GM12878 (cell line): Measurements from ENCODE around the gene ELOF1. TPM values are rescaled to one million over a fixed set of nuclear protein-coding genes. Genes with fewer than 3 reads are reported as not detected.

Experiments
- ATAC-seq: fragments of 200-7000 bp; cut with Tn5 transposase; 3 replicates; pipeline ENCODE4 v1.9.1; 2020; ENCODE audit warnings: mild to moderate bottlenecking, moderate library complexity
- BruUV-seq: library from RNA; stranded (reverse); fragments of 400-500 nt; replicated peaks from 2 replicates; lab custom pipeline; 2021; lab: Mats Ljungman, UMichigan
- CTCF ChIA-PET: fragments of 300-600 bp; sonication (Branson Sonifier 250); formaldehyde crosslinking; extraction: SDS; loops from one replicate; lab custom pipeline; 2021; ENCODE audit warnings: inconsistent platforms; lab: Yijun Ruan, JAX
- POLR2A ChIA-PET: fragments of 350-600 bp; formaldehyde crosslinking; extraction: SDS; loops from one replicate; lab custom pipeline; 2021; ENCODE audit warnings: inconsistent platforms; lab: Charles Lee
- RAD21 ChIA-PET: fragments of 300-600 bp; sonication (Branson Sonifier 250); formaldehyde crosslinking; loops from one replicate; lab custom pipeline; 2023; ENCODE audit warnings: antibody characterized with exemption; ENCODE audit not compliant: unreplicated experiment; lab: Charles Lee
- SMC1A ChIA-PET: fragments of 300-600 bp; sonication (Branson Sonifier 250); formaldehyde crosslinking; loops from one replicate; lab custom pipeline; 2023; ENCODE audit not compliant: unreplicated experiment, uncharacterized antibody; lab: Charles Lee
- DNase-seq: peaks from one replicate; pipeline ENCODE4 v3.0.0-alpha.2; 2011; ENCODE audit warnings: low read depth, low spot score
- FAIRE-seq: peaks from 3 replicates; lab custom pipeline; 2011; peaks lifted over from hg19 to GRCh38; lab: Jason Lieb, UNC
- H2AFZ ChIP-seq: 2 replicates; pipeline ENCODE4 v1.6.0; 2011; ENCODE audit warnings: low read depth, low read length, control low read depth; ENCODE audit not compliant: control insufficient read depth
- H3K27ac ChIP-seq: 2 replicates; pipeline ENCODE4 v1.5.1; 2011; ENCODE audit warnings: control low read depth; ENCODE audit not compliant: control insufficient read depth, insufficient read depth
- H3K27me3 ChIP-seq, 2 experiments: replicated peaks in 1 of 2; 2 replicates each; pipeline versions ENCODE4 v1.6.0 to v1.6.1; 2011; ENCODE audit warnings: low read length in 1 of 2; ENCODE audit not compliant: control insufficient read depth in 2 of 2, insufficient read depth in 2 of 2
- H3K36me3 ChIP-seq, 2 experiments: 2 replicates each; pipeline ENCODE4 v1.5.1; 2011; ENCODE audit warnings: low read length in 1 of 2; ENCODE audit not compliant: control insufficient read depth in 2 of 2, insufficient read depth in 2 of 2
- H3K4me1 ChIP-seq: 2 replicates; pipeline ENCODE4 v1.6.1; 2011; ENCODE audit warnings: mild to moderate bottlenecking, low read length, moderate library complexity, mixed read lengths; ENCODE audit not compliant: control insufficient read depth, insufficient read depth
- H3K4me2 ChIP-seq: 2 replicates; pipeline ENCODE4 v1.6.0; 2011; ENCODE audit warnings: control low read depth; ENCODE audit not compliant: control insufficient read depth, insufficient read depth
- H3K4me3 ChIP-seq: fragments of 200-600 bp; sonication (generic); 2 replicates; pipeline ENCODE4 v1.5.1; 2016
- H3K79me2 ChIP-seq: 2 replicates; pipeline ENCODE4 v1.6.0; 2011; ENCODE audit warnings: low read length; ENCODE audit not compliant: control insufficient read depth, insufficient read depth
- H3K9ac ChIP-seq: 2 replicates; pipeline ENCODE4 v1.8.0; 2011; ENCODE audit warnings: low read length, control low read depth, mixed read lengths; ENCODE audit not compliant: control insufficient read depth, insufficient read depth
- H3K9me3 ChIP-seq: replicated peaks from 3 replicates; pipeline ENCODE4 v1.5.1; 2011; ENCODE audit warnings: mild to moderate bottlenecking, low read length; ENCODE audit not compliant: control insufficient read depth, insufficient read depth
- H4K20me1 ChIP-seq: 2 replicates; pipeline ENCODE4 v1.6.0; 2011; ENCODE audit not compliant: control insufficient read depth, insufficient read depth
- CBX3 ChIP-seq: fragments of 200-600 bp; sonication (generic); IDR thresholded peaks from 2 replicates; pipeline ENCODE4 v1.6.1; 2016; ENCODE audit warnings: low read depth, borderline replicate concordance
- RB1 ChIP-seq: fragments of 450-650 bp; formaldehyde crosslinking; IDR thresholded peaks from 2 replicates; pipeline ENCODE4 v1.6.1; 2017; ENCODE audit warnings: mild to moderate bottlenecking, borderline replicate concordance
- SRF ChIP-seq, 2 experiments: IDR thresholded peaks; 2 replicates each; pipeline ENCODE4 v1.6.1; 2011; ENCODE audit warnings: low read depth in 2 of 2, low read length in 2 of 2, mild to moderate bottlenecking in 1 of 2, moderate library complexity in 1 of 2
- ZNF207 ChIP-seq: fragments of 450-650 bp; IDR thresholded peaks from 2 replicates; pipeline ENCODE4 v1.6.1; 2014; ENCODE audit warnings: antibody characterized with exemption, mild to moderate bottlenecking, borderline replicate concordance
- WGBS: methylation state at CpG from one replicate; pipeline ENCODE4 v1.1.6; 2016; ENCODE audit warnings: low lambda C conversion rate; ENCODE audit not compliant: insufficient replicate concordance, insufficient coverage; ENCODE audit errors: missing lambda C conversion rate; 5-methylcytosine and 5-hydroxymethylcytosine counted together
- in situ Hi-C: fragments of 300-500 bp; cut with MboI; formaldehyde crosslinking; loops from 9 replicates; pipeline ENCODE4 v1.14.3; 2018; ENCODE audit warnings: mixed read lengths
- intact Hi-C: fragments of 100-400 bp; cut with micrococcal nuclease; formaldehyde crosslinking; loops from one replicate; pipeline ENCODE4 v1.14.2; 2022; ENCODE audit not compliant: unreplicated experiment
- polyA plus RNA-seq, 11 experiments: library from polyadenylated mRNA; depleted of rRNA in 4 of 11; unstranded in 6 of 11; stranded (reverse) in 5 of 11; fragments of >200 nt; fragmentation: Nextera tagmentation in 4 of 11; fragmentation: Illumina TruSeq in 1 of 11; extraction: Ambion mirVana in 4 of 11; extraction: Trizol in 1 of 11; gene quantifications; 1 replicate in 1 of 11; 2 replicates in 10 of 11; pipeline versions ENCODE4 v1.2.1 to v1.2.3, GENCODE V29; 2011 to 2016; ENCODE audit warnings: inconsistent platforms in 2 of 11, missing spikeins in 2 of 11, low read depth in 1 of 11
- small RNA-seq: library from RNA; depleted of rRNA; stranded (forward); fragments of <200 nt; gene quantifications from one replicate; pipeline ENCODE3, GENCODE V24; 2014
- total RNA-seq, 4 experiments: library from RNA; depleted of rRNA in 3 of 4; stranded (reverse); fragments of >200 nt in 3 of 4; fragmentation: Illumina TruSeq in 1 of 4; extraction: Trizol in 1 of 4; gene quantifications; 2 replicates each; pipeline versions ENCODE4 v1.2.1 to v1.2.3, GENCODE V29; 2013 to 2021

ELOF1 gene
- total and polyA plus RNA-seq, 10 of the 15 experiments (the other 5 are each of a cell fraction or from before 2014, with no cell fraction given): 11.7 to 124 (median 92.9) TPM

- H3K4me2 ChIP-seq: peak overlapping the region; percentile 78
- ATAC-seq (no peak), DNase-seq (no peak), FAIRE-seq (no peak)
- H3K4me3 ChIP-seq: peak overlapping the region; percentile 83
- BruUV-seq: no TSS peak
- ChIA-PET RAD21 (interaction anchor here (0.6 kb wide), 1 partner anchor 54 kb away, joined by 3 read pairs; the partner anchor contains the start of gene ELOF1), POLR2A (no interaction called here), CTCF (no interaction called here), SMC1A (interaction anchor here (1.2 kb wide), 1 partner anchor 55 kb away, joined by 3 read pairs; no protein-coding TSS in a partner anchor)
- peaks cover 4% of the 10 kb centered on the region for H3K79me2 ChIP-seq
- 69% methylated on average over 7 of the region's 7 CpGs for WGBS
- no peaks in the 10 kb centered on the region for H3K27me3 ChIP-seq
- no peaks in the 10 kb centered on the region for H4K20me1 ChIP-seq
- intact Hi-C loops (loop anchor here (1.0 kb wide), 1 partner anchor 69 kb away; the partner anchor contains the start of genes ODAD3 and PRKCSH), in situ Hi-C loops (no loop called here)
- H3K36me3 ChIP-seq: no peaks in the 10 kb centered on the region
- H3K9ac ChIP-seq: peak overlapping the region; percentile 54
- H2AFZ ChIP-seq: peak overlapping the region; percentile 5; the same call in 1 of the 2 replicates
- H3K27ac ChIP-seq: no peak overlapping the region
- H3K4me1 ChIP-seq: no peaks in the 10 kb centered on the region
- H3K9me3 ChIP-seq: no peaks in the 10 kb centered on the region
- TF ChIP-seq CBX3 (no peak), RB1 (0 out of 2 replicates have a peak, but pooled peaks have one; percentile 22), ZNF207 (0 out of 2 replicates have a peak, but pooled peaks have one; percentile 37), SRF (IDR thresholded peaks at IDR 0.05; ENCODE audit: low read depth in 2 of 2, low read length in 2 of 2) (no peak)
Observed at GRCh38 chr19:11504502-11505031, 54.5 kb downstream of the ELOF1 start.

Small RNAs within 50 kb of the gene (small RNA-seq; reads per million reads assigned to genes)
- not detected for gene RN7SL833P

Other genes with a start within 250 kb of the ELOF1 start
Only the 7 nearest of the 18 such genes appear.
- gene PRKCSH, start 123.6 kb downstream of the ELOF1 start, total RNA-seq (2014; rRNA removed): 95.5 and 99.3 TPM in 2 replicates
- gene PRKCSH, start 123.6 kb downstream of the ELOF1 start, total RNA-seq (2014; rRNA removed; fragmentation: Illumina TruSeq; extraction: Trizol): 37.9 and 40.5 TPM in 2 replicates
- gene PRKCSH, start 123.6 kb downstream of the ELOF1 start, total RNA-seq (2021): 271 and 280 TPM in 2 replicates
- gene PRKCSH, start 123.6 kb downstream of the ELOF1 start, polyA plus RNA-seq (2011; rRNA removed): 31.5 and 42.0 TPM in 2 replicates
- gene PRKCSH, start 123.6 kb downstream of the ELOF1 start, polyA plus RNA-seq (2014; fragmentation: Illumina TruSeq; extraction: Trizol): 60.5 and 97.4 TPM in 2 replicates
- gene PRKCSH, start 123.6 kb downstream of the ELOF1 start, polyA plus RNA-seq (2014; fragmentation: Nextera tagmentation; extraction: Ambion mirVana): 1 to 10 TPM; 1.1 to 5.2 TPM
- gene PRKCSH, start 123.6 kb downstream of the ELOF1 start, polyA plus RNA-seq (2014; rRNA removed): 110 and 125 TPM in 2 replicates
- gene PRKCSH, start 123.6 kb downstream of the ELOF1 start, polyA plus RNA-seq (2016; fragmentation: Nextera tagmentation; extraction: Ambion mirVana): 10 to 100 TPM; 42.0 to 46.1 TPM
- under 0.01 TPM in 1 of 2 replicates, not detected in the other for gene ELAVL3, start 78.2 kb downstream of the ELOF1 start, total RNA-seq (2014; rRNA removed)
- not detected in 2 replicates for gene ELAVL3, start 78.2 kb downstream of the ELOF1 start, total RNA-seq (2014; rRNA removed; fragmentation: Illumina TruSeq; extraction: Trizol)
- not detected in 2 replicates for gene ELAVL3, start 78.2 kb downstream of the ELOF1 start, total RNA-seq (2021)
- gene ELAVL3, start 78.2 kb downstream of the ELOF1 start, polyA plus RNA-seq (2011; rRNA removed): not detected in 2 replicates
- 0.01 TPM in 1 of 2 replicates, not detected in the other for gene ELAVL3, start 78.2 kb downstream of the ELOF1 start, polyA plus RNA-seq (2014; fragmentation: Illumina TruSeq; extraction: Trizol)
- gene ELAVL3, start 78.2 kb downstream of the ELOF1 start, polyA plus RNA-seq (2014; fragmentation: Nextera tagmentation; extraction: Ambion mirVana): not detected
- gene ELAVL3, start 78.2 kb downstream of the ELOF1 start, polyA plus RNA-seq (2014; rRNA removed): 0.06 TPM in 1 of 2 replicates, not detected in the other
- gene ELAVL3, start 78.2 kb downstream of the ELOF1 start, polyA plus RNA-seq (2016; fragmentation: Nextera tagmentation; extraction: Ambion mirVana): under 1 TPM in 1 of 2 experiments, not detected in 1; 0.05 TPM
- 6.8 and 7.2 TPM in 2 replicates for gene ZNF653, start 53.4 kb downstream of the ELOF1 start, total RNA-seq (2014; rRNA removed)
- 4.3 and 5.2 TPM in 2 replicates for gene ZNF653, start 53.4 kb downstream of the ELOF1 start, total RNA-seq (2014; rRNA removed; fragmentation: Illumina TruSeq; extraction: Trizol)
- gene ZNF653, start 53.4 kb downstream of the ELOF1 start, total RNA-seq (2021): 9.5 and 10.0 TPM in 2 replicates
- 9.5 and 13.2 TPM in 2 replicates for gene ZNF653, start 53.4 kb downstream of the ELOF1 start, polyA plus RNA-seq (2011; rRNA removed)
- gene ZNF653, start 53.4 kb downstream of the ELOF1 start, polyA plus RNA-seq (2014; fragmentation: Illumina TruSeq; extraction: Trizol): 1.8 and 6.2 TPM in 2 replicates
- not detected for gene ZNF653, start 53.4 kb downstream of the ELOF1 start, polyA plus RNA-seq (2014; fragmentation: Nextera tagmentation; extraction: Ambion mirVana)
- gene ZNF653, start 53.4 kb downstream of the ELOF1 start, polyA plus RNA-seq (2014; rRNA removed): 8.1 and 11.2 TPM in 2 replicates
- 1 to 10 TPM; 2.2 to 2.8 TPM for gene ZNF653, start 53.4 kb downstream of the ELOF1 start, polyA plus RNA-seq (2016; fragmentation: Nextera tagmentation; extraction: Ambion mirVana)
- 56.8 and 59.6 TPM in 2 replicates for gene ECSIT, start 30.1 kb downstream of the ELOF1 start, total RNA-seq (2014; rRNA removed)
- gene ECSIT, start 30.1 kb downstream of the ELOF1 start, total RNA-seq (2014; rRNA removed; fragmentation: Illumina TruSeq; extraction: Trizol): 20.0 and 24.0 TPM in 2 replicates
- gene ECSIT, start 30.1 kb downstream of the ELOF1 start, total RNA-seq (2021): 52.7 and 54.6 TPM in 2 replicates
- 23.9 and 46.7 TPM in 2 replicates for gene ECSIT, start 30.1 kb downstream of the ELOF1 start, polyA plus RNA-seq (2011; rRNA removed)
- 5.7 and 24.0 TPM in 2 replicates for gene ECSIT, start 30.1 kb downstream of the ELOF1 start, polyA plus RNA-seq (2014; fragmentation: Illumina TruSeq; extraction: Trizol)
- gene ECSIT, start 30.1 kb downstream of the ELOF1 start, polyA plus RNA-seq (2014; fragmentation: Nextera tagmentation; extraction: Ambion mirVana): 1 to 10 TPM; 1.0 to 4.9 TPM
- gene ECSIT, start 30.1 kb downstream of the ELOF1 start, polyA plus RNA-seq (2014; rRNA removed): 40.3 and 50.2 TPM in 2 replicates
- gene ECSIT, start 30.1 kb downstream of the ELOF1 start, polyA plus RNA-seq (2016; fragmentation: Nextera tagmentation; extraction: Ambion mirVana): 10 to 100 TPM; 42.3 to 43.6 TPM
- gene CNN1, start 20.4 kb downstream of the ELOF1 start, total RNA-seq (2014; rRNA removed): 0.40 and 0.71 TPM in 2 replicates
- 0.31 and 0.46 TPM in 2 replicates for gene CNN1, start 20.4 kb downstream of the ELOF1 start, total RNA-seq (2014; rRNA removed; fragmentation: Illumina TruSeq; extraction: Trizol)
- 0.44 and 0.48 TPM in 2 replicates for gene CNN1, start 20.4 kb downstream of the ELOF1 start, total RNA-seq (2021)
- gene CNN1, start 20.4 kb downstream of the ELOF1 start, polyA plus RNA-seq (2011; rRNA removed): 0.15 and 0.19 TPM in 2 replicates
- 0.19 TPM in 1 of 2 replicates, not detected in the other for gene CNN1, start 20.4 kb downstream of the ELOF1 start, polyA plus RNA-seq (2014; fragmentation: Illumina TruSeq; extraction: Trizol)
- under 1 TPM; 0.03 to 0.04 TPM for gene CNN1, start 20.4 kb downstream of the ELOF1 start, polyA plus RNA-seq (2014; fragmentation: Nextera tagmentation; extraction: Ambion mirVana)
- 0.22 and 0.55 TPM in 2 replicates for gene CNN1, start 20.4 kb downstream of the ELOF1 start, polyA plus RNA-seq (2014; rRNA removed)
- gene CNN1, start 20.4 kb downstream of the ELOF1 start, polyA plus RNA-seq (2016; fragmentation: Nextera tagmentation; extraction: Ambion mirVana): under 1 TPM in 1 of 2 experiments, not detected in 1; 0.58 TPM
- gene ACP5, start 18.4 kb upstream of the ELOF1 start, total RNA-seq (2014; rRNA removed): 70.0 TPM in 2 replicates
- 31.7 and 38.3 TPM in 2 replicates for gene ACP5, start 18.4 kb upstream of the ELOF1 start, total RNA-seq (2014; rRNA removed; fragmentation: Illumina TruSeq; extraction: Trizol)
- gene ACP5, start 18.4 kb upstream of the ELOF1 start, total RNA-seq (2021): 43.6 and 46.9 TPM in 2 replicates
- 3.5 and 5.5 TPM in 2 replicates for gene ACP5, start 18.4 kb upstream of the ELOF1 start, polyA plus RNA-seq (2011; rRNA removed)
- gene ACP5, start 18.4 kb upstream of the ELOF1 start, polyA plus RNA-seq (2014; fragmentation: Illumina TruSeq; extraction: Trizol): 30.4 and 37.6 TPM in 2 replicates
- 1 to 10 TPM; 1.0 to 2.2 TPM for gene ACP5, start 18.4 kb upstream of the ELOF1 start, polyA plus RNA-seq (2014; fragmentation: Nextera tagmentation; extraction: Ambion mirVana)
- gene ACP5, start 18.4 kb upstream of the ELOF1 start, polyA plus RNA-seq (2014; rRNA removed): 73.4 and 78.1 TPM in 2 replicates
- 10 to 100 TPM; 35.9 to 36.0 TPM for gene ACP5, start 18.4 kb upstream of the ELOF1 start, polyA plus RNA-seq (2016; fragmentation: Nextera tagmentation; extraction: Ambion mirVana)
- 10.9 and 12.5 TPM in 2 replicates for gene ZNF627, start 38.3 kb upstream of the ELOF1 start, total RNA-seq (2014; rRNA removed)
- 13.6 and 14.1 TPM in 2 replicates for gene ZNF627, start 38.3 kb upstream of the ELOF1 start, total RNA-seq (2014; rRNA removed; fragmentation: Illumina TruSeq; extraction: Trizol)
- gene ZNF627, start 38.3 kb upstream of the ELOF1 start, total RNA-seq (2021): 9.8 and 10.3 TPM in 2 replicates
- gene ZNF627, start 38.3 kb upstream of the ELOF1 start, polyA plus RNA-seq (2011; rRNA removed): 13.7 and 19.8 TPM in 2 replicates
- 10.6 and 11.4 TPM in 2 replicates for gene ZNF627, start 38.3 kb upstream of the ELOF1 start, polyA plus RNA-seq (2014; fragmentation: Illumina TruSeq; extraction: Trizol)
- gene ZNF627, start 38.3 kb upstream of the ELOF1 start, polyA plus RNA-seq (2014; fragmentation: Nextera tagmentation; extraction: Ambion mirVana): 1 to 10 TPM; 5.1 to 5.4 TPM
- 4.8 and 6.3 TPM in 2 replicates for gene ZNF627, start 38.3 kb upstream of the ELOF1 start, polyA plus RNA-seq (2014; rRNA removed)
- 10 to 100 TPM in 1 of 2 experiments, 1 to 10 TPM in 1; 9.4 to 10.5 TPM for gene ZNF627, start 38.3 kb upstream of the ELOF1 start, polyA plus RNA-seq (2016; fragmentation: Nextera tagmentation; extraction: Ambion mirVana)